SK-N-SH (cell line): Measurements from ENCODE around the gene AGMO. TPM values are rescaled to one million over a fixed set of nuclear protein-coding genes. Genes with fewer than 3 reads are reported as not detected.

ENCODE experiments used
- CTCF ChIA-PET: fragments of 300-600, 350-600 bp; formaldehyde crosslinking; extraction: SDS; loops from one replicate; lab custom pipeline; 2021; lab: Yijun Ruan, JAX
- POLR2A ChIA-PET: fragments of 350-600 bp; sonication (Branson Sonifier 250); formaldehyde crosslinking; extraction: SDS; loops from one replicate; lab custom pipeline; 2020; ENCODE audit warnings: antibody characterized with exemption, inconsistent platforms; lab: Yijun Ruan, JAX
- DNase-seq: peaks from one replicate; pipeline ENCODE4 v3.0.0; 2012
- H2AFZ ChIP-seq: fragments of 200-600 bp; sonication (generic); 2 replicates; pipeline ENCODE4 v1.8.1; 2016; ENCODE audit warnings: antibody characterized with exemption, mild to moderate bottlenecking, low read depth
- H3F3A ChIP-seq: fragments of 200-600 bp; sonication (generic); replicated peaks from 2 replicates; pipeline ENCODE3; 2016; ENCODE audit warnings: antibody characterized with exemption, mild to moderate bottlenecking; ENCODE audit not compliant: insufficient read depth
- H3K27ac ChIP-seq, 2 experiments: fragments of 200-500 bp in 1 of 2; fragments of 200-600 bp in 1 of 2; sonication (Bioruptor generic) in 1 of 2; sonication (generic), shearing (Covaris generic) in 1 of 2; 2 replicates each; pipeline versions ENCODE4 v1.5.1 to v1.6.1; 2014 to 2016; ENCODE audit warnings: low read depth in 2 of 2, inconsistent platforms in 1 of 2, low read length in 1 of 2, mild to moderate bottlenecking in 1 of 2, mixed read lengths in 1 of 2
- H3K27me3 ChIP-seq: fragments of 200-600 bp; sonication (generic), shearing (Covaris generic); 2 replicates; pipeline ENCODE4 v1.6.1; 2016; ENCODE audit warnings: mixed run types; ENCODE audit not compliant: insufficient read depth
- H3K36me3 ChIP-seq, 2 experiments: fragments of 200-500 bp in 1 of 2; fragments of 200-600 bp in 1 of 2; sonication (Bioruptor generic) in 1 of 2; sonication (generic) in 1 of 2; replicated peaks in 1 of 2; 2 replicates each; pipeline versions ENCODE3 to v1.5.1; 2014 to 2016; ENCODE audit warnings: low read length in 1 of 2, mild to moderate bottlenecking in 1 of 2; ENCODE audit not compliant: insufficient read depth in 2 of 2, control insufficient read depth in 1 of 2
- H3K4me1 ChIP-seq, 2 experiments: fragments of 200-500 bp in 1 of 2; fragments of 200-600 bp in 1 of 2; sonication (Bioruptor generic) in 1 of 2; sonication (generic), shearing (Covaris generic) in 1 of 2; 2 replicates each; pipeline versions ENCODE4 v1.5.1 to v1.6.1; 2014 to 2016; ENCODE audit warnings: low read depth in 1 of 2, low read length in 1 of 2, mixed run types in 1 of 2; ENCODE audit not compliant: insufficient read depth in 2 of 2, control insufficient read depth in 1 of 2
- H3K4me2 ChIP-seq: fragments of 200-600 bp; sonication (generic), shearing (Covaris generic); 2 replicates; pipeline ENCODE4 v1.6.1; 2017; ENCODE audit warnings: mixed run types
- H3K4me3 ChIP-seq, 2 experiments: fragments of 200-500 bp in 1 of 2; fragments of 200-600 bp in 1 of 2; sonication (Bioruptor generic) in 1 of 2; sonication (generic), shearing (Covaris generic) in 1 of 2; 2 replicates each; pipeline versions ENCODE4 v1.5.1 to v1.8.1; 2014 to 2016; ENCODE audit warnings: low read depth in 2 of 2, inconsistent platforms in 1 of 2, low read length in 1 of 2, mild to moderate bottlenecking in 1 of 2, mixed read lengths in 1 of 2, moderate library complexity in 1 of 2
- H3K79me2 ChIP-seq: fragments of 200-600 bp; sonication (generic); 2 replicates; pipeline ENCODE4 v1.8.1; 2017; ENCODE audit warnings: mild to moderate bottlenecking; ENCODE audit not compliant: insufficient read depth
- H3K9ac ChIP-seq: fragments of 200-600 bp; sonication (generic); 2 replicates; pipeline ENCODE4 v1.6.1; 2017; ENCODE audit warnings: mixed run types
- H3K9me2 ChIP-seq: fragments of 200-600 bp; sonication (generic); 2 replicates; pipeline ENCODE4 v1.6.1; 2017; ENCODE audit warnings: mixed run types
- H3K9me3 ChIP-seq: fragments of 200-600 bp; sonication (generic); 2 replicates; pipeline ENCODE4 v1.6.1; 2017; ENCODE audit warnings: mixed run types, mild to moderate bottlenecking, moderate library complexity
- H4K20me1 ChIP-seq: fragments of 200-600 bp; sonication (generic); 2 replicates; pipeline ENCODE4 v1.6.1; 2017; ENCODE audit warnings: mild to moderate bottlenecking, mixed run types; ENCODE audit not compliant: insufficient read depth
- CHD2 ChIP-seq: fragments of 150-350 bp; IDR thresholded peaks from 2 replicates; pipeline ENCODE4 v1.6.1; 2018; ENCODE audit warnings: low read length; ENCODE audit not compliant: partially characterized antibody
- CTCF ChIP-seq: fragments of 200-600 bp; sonication (generic); IDR thresholded peaks from 2 replicates; pipeline ENCODE4 v1.6.1; 2017; ENCODE audit warnings: antibody characterized with exemption, mild to moderate bottlenecking, moderate library complexity
- EP300 ChIP-seq, 2 experiments: IDR thresholded peaks; 2 replicates each; pipeline versions ENCODE4 v1.4.0 to v1.6.1; 2012; ENCODE audit warnings: borderline replicate concordance in 1 of 2, low read depth in 1 of 2, low read length in 1 of 2
- FOXJ3 ChIP-seq: sonication (generic); formaldehyde crosslinking; IDR thresholded peaks from 2 replicates; pipeline ENCODE4 v1.5.1; 2020; ENCODE audit warnings: mild to moderate bottlenecking, missing genetic modification reagents
- FOXM1 ChIP-seq: IDR thresholded peaks from 2 replicates; pipeline ENCODE4 v1.4.0; 2012; ENCODE audit warnings: low read depth, mild to moderate bottlenecking
- GABPA ChIP-seq: IDR thresholded peaks from 2 replicates; pipeline ENCODE4 v1.4.0; 2012; ENCODE audit warnings: low read depth, mild to moderate bottlenecking
- GATA2 ChIP-seq: sonication (generic); formaldehyde crosslinking; IDR thresholded peaks from 2 replicates; pipeline ENCODE4 v1.5.0; 2020; ENCODE audit warnings: mild to moderate bottlenecking, missing genetic modification reagents
- MAX ChIP-seq: IDR thresholded peaks from 2 replicates; pipeline ENCODE4 v1.4.0; 2012; ENCODE audit warnings: low read depth
- MEF2A ChIP-seq: IDR thresholded peaks from 2 replicates; pipeline ENCODE4 v1.4.0; 2012; ENCODE audit warnings: low read depth, borderline replicate concordance
- MXI1 ChIP-seq: IDR thresholded peaks from 2 replicates; pipeline ENCODE4 v1.6.1; 2012; ENCODE audit warnings: mild to moderate bottlenecking, low read depth, low read length, improper control_type of control experiment
- NFIC ChIP-seq: IDR thresholded peaks from 2 replicates; pipeline ENCODE4 v1.4.0; 2012; ENCODE audit warnings: borderline replicate concordance
- PBX3 ChIP-seq: IDR thresholded peaks from 2 replicates; pipeline ENCODE4; 2012
- POLR2AphosphoS5 ChIP-seq: IDR thresholded peaks from 2 replicates; pipeline ENCODE4 v1.6.1; 2012; ENCODE audit warnings: low read depth, low read length
- RCOR1 ChIP-seq: fragments of 150-350 bp; IDR thresholded peaks from 2 replicates; pipeline ENCODE4 v1.6.1; 2017; ENCODE audit warnings: antibody characterized with exemption, low read length
- SIN3A ChIP-seq: IDR thresholded peaks from 2 replicates; pipeline ENCODE4 v1.6.1; 2012; ENCODE audit warnings: low read depth, mild to moderate bottlenecking, low read length, moderate library complexity, borderline replicate concordance
- TAF1 ChIP-seq: IDR thresholded peaks from 2 replicates; pipeline ENCODE4 v1.6.1; 2012; ENCODE audit warnings: low read depth, mild to moderate bottlenecking, low read length, moderate library complexity, borderline replicate concordance
- USF1 ChIP-seq: IDR thresholded peaks from 2 replicates; pipeline ENCODE4 v1.4.0; 2012; ENCODE audit warnings: low read depth, borderline replicate concordance
- USF2 ChIP-seq: fragments of 150-350 bp; IDR thresholded peaks from 2 replicates; pipeline ENCODE4 v1.6.1; 2017; ENCODE audit warnings: antibody characterized with exemption, low read length, low read depth, borderline replicate concordance
- YY1 ChIP-seq: IDR thresholded peaks from 2 replicates; pipeline ENCODE4 v1.4.0; 2012; ENCODE audit warnings: low read depth, mild to moderate bottlenecking
- WGBS: methylation state at CpG from one replicate; pipeline ENCODE4 v1.1.6; 2017; ENCODE audit warnings: low lambda C conversion rate; 5-methylcytosine and 5-hydroxymethylcytosine counted together
- polyA plus RNA-seq, 3 experiments: library from polyadenylated mRNA; depleted of rRNA; stranded (reverse); fragments of >200 nt; gene quantifications; 2 replicates each; pipeline ENCODE4 v1.2.3, GENCODE V29; 2012

Gene AGMO
- polyA plus RNA-seq, 1 of the 3 experiments (the other 2 are of a cell fraction), result 0.05 TPM

- no peak overlapping the region for H3K4me3 ChIP-seq
- H3K4me2 ChIP-seq, result no peak overlapping the region
- TF ChIP-seq FOXM1, result no peak
- no peak for TF ChIP-seq GATA2
- TF ChIP-seq TAF1, result no peak
- no peak for TF ChIP-seq CTCF
- no peak for TF ChIP-seq YY1
- no peak for TF ChIP-seq SIN3A
- TF ChIP-seq NFIC, result no peak
- TF ChIP-seq PBX3, result no peak
- no peak for TF ChIP-seq RCOR1
- no peak for TF ChIP-seq GABPA
- TF ChIP-seq, all 33 proteins: peak for 0
- Histone ChIP-seq H3K9me2 (no peaks in the 10 kb centered on the region), H3K9me3 (no peaks in the 10 kb centered on the region), H3F3A (peaks cover 4% of the 10 kb centered on the region), H3K27me3 (peaks cover 6% of the 10 kb centered on the region; the same call in 1 of the 2 replicates), H3K36me3 (no peaks in the 10 kb centered on the region), H3K4me1 (peaks cover 0 to 3% of the 10 kb centered on the region in 2 experiments; a peak in 2 of 4 replicates), H3K27ac (no peak overlapping the region), H2AFZ (no peak overlapping the region), H4K20me1 (no peaks in the 10 kb centered on the region), H3K79me2 (no peaks in the 10 kb centered on the region), H3K9ac (no peak overlapping the region)
- no peak for DNase-seq
- ChIA-PET CTCF (no interaction called here), POLR2A (no interaction called here)
- WGBS, result 29% methylated on average over 5 of the region's 5 CpGs
Measured at GRCh38 chr7:15566476-15566875, 4.7 kb upstream of the AGMO start.

GRCh38 chr7:15560968-15561367 lies 847 bp downstream of the AGMO start:
- CTCF ChIA-PET, result interaction anchor here (1.4 kb wide), 1 partner anchor 234 kb away, joined by 3 read pairs; no protein-coding TSS in a partner anchor
- TF ChIP-seq MAX, result no peak
- TF ChIP-seq RCOR1, result no peak
- TF ChIP-seq MXI1, result no peak
- TF ChIP-seq MEF2A, result no peak
- no peak for TF ChIP-seq USF1
- no peak for TF ChIP-seq EP300 (IDR thresholded peaks at IDR 0.05; ENCODE audit: borderline replicate concordance in 1 of 2, low read depth in 1 of 2, low read length in 1 of 2)
- no peak for TF ChIP-seq POLR2AphosphoS5
- TF ChIP-seq USF2, result no peak
- no peak for TF ChIP-seq CHD2
- no peak for TF ChIP-seq TAF1
- no peak for TF ChIP-seq YY1
- TF ChIP-seq CTCF, result no peak
- TF ChIP-seq FOXJ3, result no peak
- TF ChIP-seq, all 33 proteins: peak for 0
- no peaks in the 10 kb centered on the region for H3K79me2 ChIP-seq
- no peak overlapping the region for H3K4me3 ChIP-seq
- whole genome bisulfite sequencing, result 47% methylated on average over 1 of the region's 1 CpG
- no peaks in the 10 kb centered on the region for H4K20me1 ChIP-seq
- no peaks in the 10 kb centered on the region for H3K36me3 ChIP-seq
- H2AFZ ChIP-seq, result no peak overlapping the region
- H3K9ac ChIP-seq, result no peak overlapping the region
- no peak overlapping the region for H3K4me2 ChIP-seq
- H3K27me3 ChIP-seq, result peaks cover 6% of the 10 kb centered on the region; the same call in 1 of the 2 replicates
- H3K9me3 ChIP-seq, result no peaks in the 10 kb centered on the region
- H3F3A ChIP-seq, result no peaks in the 10 kb centered on the region
- no peak overlapping the region for H3K27ac ChIP-seq
- H3K9me2 ChIP-seq, result no peaks in the 10 kb centered on the region
- DNase-seq, result no peak
- peaks cover 0 to 5% of the 10 kb centered on the region in 2 experiments; a peak in 2 of 4 replicates for H3K4me1 ChIP-seq
- POLR2A ChIA-PET, result no interaction called here
